GM23338 (cell line): ENCODE measurements around the gene UGT2B15. TPM values are rescaled to one million over a fixed set of nuclear protein-coding genes. Genes with fewer than 3 reads are reported as not detected.

Experiments
- ATAC-seq: fragments of 200-7000 bp; cut with Tn5 transposase; 3 replicates; pipeline ENCODE4 v1.9.1; 2020
- DNase-seq: peaks from one replicate; pipeline ENCODE4 v3.0.0-alpha.2; 2015; ENCODE audit warnings: low spot score
- H2AFZ ChIP-seq: fragments of 200-600 bp; sonication (generic); 2 replicates; pipeline ENCODE4 v1.8.0; 2016; ENCODE audit warnings: antibody characterized with exemption, mild to moderate bottlenecking, moderate library complexity
- H3F3A ChIP-seq: fragments of 200-600 bp; sonication (generic); replicated peaks from 2 replicates; pipeline ENCODE4 v1.8.0; 2017; ENCODE audit warnings: antibody characterized with exemption, mixed run types, low read depth
- H3K27ac ChIP-seq: fragments of 200-600 bp; sonication (generic); 2 replicates; pipeline ENCODE4 v1.6.1; 2016; ENCODE audit warnings: low read depth
- H3K27me3 ChIP-seq: fragments of 200-600 bp; sonication (generic); 2 replicates; pipeline ENCODE4 v1.8.0; 2016; ENCODE audit warnings: mild to moderate bottlenecking, mixed run types, moderate library complexity; ENCODE audit not compliant: insufficient read depth
- H3K36me3 ChIP-seq: fragments of 200-600 bp; sonication (generic); 2 replicates; pipeline ENCODE4 v1.8.0; 2016; ENCODE audit warnings: mild to moderate bottlenecking; ENCODE audit not compliant: insufficient read depth
- H3K4me1 ChIP-seq: fragments of 200-600 bp; sonication (generic); 2 replicates; pipeline ENCODE4 v1.8.0; 2016; ENCODE audit warnings: mild to moderate bottlenecking, moderate library complexity; ENCODE audit not compliant: insufficient read depth
- H3K4me2 ChIP-seq: fragments of 200-600 bp; sonication (generic); 2 replicates; pipeline ENCODE4 v1.7.1; 2017; ENCODE audit warnings: mixed run types
- H3K4me3 ChIP-seq: fragments of 200-600 bp; sonication (generic); 2 replicates; pipeline ENCODE4 v1.6.1; 2016; ENCODE audit warnings: mixed run types
- H3K79me2 ChIP-seq: fragments of 200-600 bp; sonication (generic); replicated peaks from 2 replicates; pipeline ENCODE4 v1.8.0; 2017; ENCODE audit warnings: mild to moderate bottlenecking; ENCODE audit not compliant: insufficient read depth
- H3K9me2 ChIP-seq: fragments of 200-600 bp; sonication (generic); 2 replicates; pipeline ENCODE4 v1.8.0; 2017; ENCODE audit not compliant: insufficient read depth
- H4K20me1 ChIP-seq: fragments of 200-600 bp; sonication (generic); replicated peaks from 2 replicates; pipeline ENCODE4 v1.8.0; 2017; ENCODE audit warnings: mild to moderate bottlenecking; ENCODE audit not compliant: insufficient read depth
- H3K27ac Mint-ChIP-seq: 2 replicates; pipeline ENCODE4 v1.8.0; 2020; ENCODE audit warnings: inconsistent platforms, mild to moderate bottlenecking, moderate library complexity, mixed read lengths
- H3K27me3 Mint-ChIP-seq: 3 replicates; pipeline ENCODE4 v1.8.0; 2022; ENCODE audit warnings: low read depth, mild to moderate bottlenecking, moderate library complexity, mixed read lengths, inconsistent platforms; ENCODE audit not compliant: insufficient read depth, poor library complexity
- H3K36me3 Mint-ChIP-seq: 3 replicates; pipeline ENCODE4 v1.8.0; 2021; ENCODE audit warnings: low read depth, mild to moderate bottlenecking, inconsistent platforms, moderate library complexity, mixed read lengths
- H3K4me1 Mint-ChIP-seq: 3 replicates; pipeline ENCODE4 v1.8.0; 2020; ENCODE audit warnings: mild to moderate bottlenecking, inconsistent platforms, mixed read lengths
- H3K4me3 Mint-ChIP-seq: 3 replicates; pipeline ENCODE4 v1.8.0; 2021; ENCODE audit warnings: moderate library complexity, mild to moderate bottlenecking, inconsistent platforms, mixed read lengths
- H3K9me3 Mint-ChIP-seq: 3 replicates; pipeline ENCODE4 v1.8.0; 2020; ENCODE audit warnings: moderate library complexity, mild to moderate bottlenecking, inconsistent platforms, mixed read lengths
- CTCF ChIP-seq, 2 experiments: fragments of 200-600 bp in 1 of 2; sonication (generic) in 1 of 2; conservative IDR thresholded peaks; 2 replicates each; pipeline versions ENCODE4 v1.5.1 to v1.6.1; 2016 to 2017; ENCODE audit warnings: antibody characterized with exemption in 2 of 2, low read depth in 2 of 2, mild to moderate bottlenecking in 2 of 2, moderate library complexity in 1 of 2
- ETS1 ChIP-seq: IDR thresholded peaks from 2 replicates; pipeline ENCODE4 v1.6.1; 2016; ENCODE audit warnings: antibody characterized with exemption
- EZH2 ChIP-seq: fragments of 200-600 bp; sonication (generic); IDR thresholded peaks from one replicate; pipeline ENCODE4 v1.8.0; 2017; ENCODE audit warnings: antibody characterized with exemption, mild to moderate bottlenecking, low read depth; ENCODE audit not compliant: unreplicated experiment
- POLR2AphosphoS5 ChIP-seq: IDR thresholded peaks from 2 replicates; pipeline ENCODE4 v1.6.1; 2016; ENCODE audit warnings: antibody characterized with exemption, low read depth
- STAT1 ChIP-seq: IDR thresholded peaks from one replicate; pipeline ENCODE4 v1.6.1; 2016; ENCODE audit warnings: antibody characterized with exemption; ENCODE audit not compliant: unreplicated experiment
- ZNF331 ChIP-seq: fragments of 250-450 bp; sonication (Bioruptor Pico); IDR thresholded peaks from 2 replicates; pipeline ENCODE4 v1.5.0; 2020; ENCODE audit warnings: low read depth, mild to moderate bottlenecking, moderate library complexity
- ZNF462 ChIP-seq: fragments of 250-450 bp; sonication (Bioruptor Pico); IDR thresholded peaks from 2 replicates; pipeline ENCODE4 v1.5.0; 2020; ENCODE audit warnings: mild to moderate bottlenecking, moderate library complexity
- polyA plus RNA-seq: library from polyadenylated mRNA; unstranded; fragments of >200 nt; fragmentation: Nextera tagmentation; extraction: Ambion mirVana; gene quantifications from 2 replicates; pipeline ENCODE4 v1.2.1, GENCODE V29; 2016
- total RNA-seq: library from RNA; depleted of rRNA; stranded (reverse); fragments of >200 nt; shearing (Covaris generic); gene quantifications from 2 replicates; pipeline ENCODE4 v1.2.3, GENCODE V29; 2014

UGT2B15 gene
- total and polyA plus RNA-seq, 2 experiments from 2014 or later: not detected

GRCh38 chr4:68691186-68691585, 20.7 kb upstream of the UGT2B15 start:
- Histone ChIP-seq H2AFZ (no peak overlapping the region), H3K4me2 (no peak overlapping the region), H3K4me3 (no peak overlapping the region), H3K79me2 (no peaks in the 10 kb centered on the region), H3F3A (no peaks in the 10 kb centered on the region), H4K20me1 (no peaks in the 10 kb centered on the region), H3K27ac (no peak overlapping the region), H3K27me3 (no peaks in the 10 kb centered on the region), H3K36me3 (peaks cover 6% of the 10 kb centered on the region; the same call in 1 of the 2 replicates), H3K4me1 (no peaks in the 10 kb centered on the region), H3K9me2 (no peaks in the 10 kb centered on the region)
- H3K27me3 Mint-ChIP-seq: no peaks in the 10 kb centered on the region
- H3K9me3 Mint-ChIP-seq: peaks cover 11% of the 10 kb centered on the region
- H3K4me3 Mint-ChIP-seq: no peak overlapping the region
- ATAC-seq: no peak
- no peaks in the 10 kb centered on the region; the same call in 2 of the 3 replicates for H3K4me1 Mint-ChIP-seq
- DNase-seq: no peak
- H3K36me3 Mint-ChIP-seq: peaks cover 12% of the 10 kb centered on the region; the same call in 1 of the 3 replicates
- H3K27ac Mint-ChIP-seq: no peak overlapping the region; the same call in 1 of the 2 replicates
- no peak for TF ChIP-seq ZNF331
- TF ChIP-seq ETS1: no peak
- TF ChIP-seq ZNF462 (CRISPR knock-in tag): no peak
- no peak for TF ChIP-seq EZH2
- no peak for TF ChIP-seq POLR2AphosphoS5
- no peak for TF ChIP-seq STAT1
- TF ChIP-seq CTCF (conservative IDR thresholded peaks at IDR 0.05; ENCODE audit: low read depth in 2 of 2): no peak
